Measurements from ENCODE around the gene LRRC36.

GRCh38 chr16:67372664-67373063, 46.0 kb downstream of the LRRC36 start:
- TF ChIP-seq CTCF (IDR thresholded peaks at IDR 0.05) (peak in 5 of 6 experiments; percentile 13 to 48 (median 35)), POLR2A (IDR thresholded peaks at IDR 0.05) (no peak)
